Subcutaneous adipose tissue (tissue), 4 donors: Measurements from ENCODE around the gene KCTD18. TPM values are rescaled to one million over a fixed set of nuclear protein-coding genes. Genes with fewer than 3 reads are reported as not detected.

Experiments
- CTCF ChIP-seq: fragments of 450-650 bp; IDR thresholded peaks from one replicate; pipeline ENCODE4 v1.5.1; 2016; ENCODE audit warnings: low read depth, mild to moderate bottlenecking, control low read depth, antibody characterized with exemption, moderate library complexity
- total RNA-seq, 4 donors: library from RNA; depleted of rRNA; stranded (reverse); fragments of >200 nt; gene quantifications; one replicate each; pipeline ENCODE4 v1.1.0, GENCODE V29; 2016

The KCTD18 gene
- total RNA-seq, 4 donors from 2014 or later, result 18.9 to 26.0 (median 22.1) TPM

GRCh38 chr2:200525551-200525881 lies 15.6 kb upstream of the KCTD18 start:
- no peak for TF ChIP-seq CTCF

- no peak for TF ChIP-seq CTCF
Measured at GRCh38 chr2:200525066-200525465, 15.2 kb upstream of the KCTD18 start.

- no peak for TF ChIP-seq CTCF
Measured at GRCh38 chr2:200523604-200524003, 13.7 kb upstream of the KCTD18 start.

GRCh38 chr2:200523158-200523557 lies 13.3 kb upstream of the KCTD18 start:
- no peak for TF ChIP-seq CTCF

GRCh38 chr2:200515155-200515554 lies 5.3 kb upstream of the KCTD18 start:
- TF ChIP-seq CTCF, result no peak

GRCh38 chr2:200509235-200509611 lies 645 bp downstream of the KCTD18 start:
- TF ChIP-seq CTCF, result no peak

- no peak for TF ChIP-seq CTCF
Measured at GRCh38 chr2:200507179-200507578, 2.7 kb downstream of the KCTD18 start.

GRCh38 chr2:200506679-200507078 lies 3.2 kb downstream of the KCTD18 start:
- TF ChIP-seq CTCF, result no peak
